Measurements from ENCODE around the gene CRB2.

CRB2 gene

GRCh38 chr9:123365881-123366528 lies 10.0 kb downstream of the CRB2 start:
- no peak for DNase-seq

- DNase-seq = no peak
These were observed 12.0 kb downstream of the CRB2 start for GRCh38 chr9:123368023-123368422.

- DNase-seq = no peak
These were observed 12.6 kb downstream of the CRB2 start for GRCh38 chr9:123368536-123369153.

- no peak for DNase-seq
These were observed 13.3 kb downstream of the CRB2 start for GRCh38 chr9:123369296-123369695.

GRCh38 chr9:123370108-123370507 lies 14.1 kb downstream of the CRB2 start:
- DNase-seq = no peak

- no peak for DNase-seq
These were observed 14.7 kb downstream of the CRB2 start for GRCh38 chr9:123370526-123371227.

- no peak for DNase-seq
These were observed 15.2 kb downstream of the CRB2 start for GRCh38 chr9:123371228-123371584.

GRCh38 chr9:123371805-123372590 lies 16.0 kb downstream of the CRB2 start:
- no peak for DNase-seq

GRCh38 chr9:123372766-123373446 lies 16.9 kb downstream of the CRB2 start:
- no peak for DNase-seq

- no peak for DNase-seq
These were observed 17.5 kb downstream of the CRB2 start for GRCh38 chr9:123373447-123373923.

- no peak for DNase-seq
These were observed 17.9 kb downstream of the CRB2 start for GRCh38 chr9:123373946-123374345.

- DNase-seq = no peak
These were observed 19.6 kb downstream of the CRB2 start for GRCh38 chr9:123375469-123376132.

GRCh38 chr9:123376218-123377071 lies 20.4 kb downstream of the CRB2 start:
- no peak for DNase-seq

GRCh38 chr9:123377211-123377971 lies 21.4 kb downstream of the CRB2 start:
- DNase-seq = no peak

- DNase-seq = no peak
These were observed 22.0 kb downstream of the CRB2 start for GRCh38 chr9:123378025-123378424.

GRCh38 chr9:123378956-123379660 lies 23.1 kb downstream of the CRB2 start:
- DNase-seq = no peak

- DNase-seq = no peak
These were observed 25.1 kb downstream of the CRB2 start for GRCh38 chr9:123380852-123381705.

GRCh38 chr9:123382653-123383511 lies 26.9 kb downstream of the CRB2 start:
- no peak for DNase-seq

Data from T1000 (cell line).